Esophagus squamous epithelium (tissue), 4 donors: Measurements from ENCODE around the gene PSKH1.

Source experiments
- CTCF ChIP-seq, 6 experiments: fragments of 450-650 bp in 4 of 6; fragments of 200-600 bp in 2 of 6; sonication (generic) in 2 of 6; IDR thresholded peaks; one replicate each; pipeline ENCODE4 v1.5.1; 2016 to 2019; ENCODE audit warnings: antibody characterized with exemption in 6 of 6, mild to moderate bottlenecking in 4 of 6, moderate library complexity in 4 of 6
- POLR2A ChIP-seq, 4 donors: fragments of 450-650 bp; IDR thresholded peaks; one replicate each; pipeline ENCODE4 v1.6.1; 2017; ENCODE audit warnings: antibody characterized with exemption in 4 of 4, mild to moderate bottlenecking in 4 of 4, moderate library complexity in 3 of 4

- TF ChIP-seq POLR2A (IDR thresholded peaks at IDR 0.05) = no peak
- no peak for TF ChIP-seq CTCF (IDR thresholded peaks at IDR 0.05)
Measured at GRCh38 chr16:67930678-67931211, 37.7 kb downstream of the PSKH1 start.
